ENCODE measurements around the gene CHD6.
A peak's percentile ranks its signal among the peaks of the same experiment; 100 is the strongest.

Gene CHD6

GRCh38 chr20:41390889-41391288, 227.3 kb downstream of the CHD6 start:
- no peak for DNase-seq (ENCODE audit: low read depth, low spot score)
- Histone ChIP-seq H3K4me3 (no peak overlapping the region), H3K27ac (no peak overlapping the region), H3K9ac (ENCODE audit: insufficient read length) (no peak overlapping the region), H3K9me3 (ENCODE audit: low read depth, low read length) (no peaks in the 10 kb centered on the region), H3K36me3 (ENCODE audit: insufficient read depth, low read length) (no peaks in the 10 kb centered on the region)
- TF ChIP-seq EZH2 (IDR thresholded peaks at IDR 0.05) (no peak), FOXP2 (optimal IDR thresholded peaks at IDR 0.05; ENCODE audit: control extremely low read depth, extremely low read length, insufficient read depth) (no peak), POLR2AphosphoS5 (IDR thresholded peaks at IDR 0.05; ENCODE audit: borderline replicate concordance, low read depth, low read length) (no peak)

GRCh38 chr20:41387444-41387851, 230.7 kb downstream of the CHD6 start:
- no peak for TF ChIP-seq EZH2 (IDR thresholded peaks at IDR 0.05)
- no peak for TF ChIP-seq FOXP2 (optimal IDR thresholded peaks at IDR 0.05; ENCODE audit: control extremely low read depth, extremely low read length, insufficient read depth)
- TF ChIP-seq POLR2AphosphoS5 (IDR thresholded peaks at IDR 0.05; ENCODE audit: borderline replicate concordance, low read depth, low read length): no peak
- no peaks in the 10 kb centered on the region for H3K36me3 ChIP-seq (ENCODE audit: insufficient read depth, low read length)
- no peak overlapping the region for H3K27ac ChIP-seq
- H3K9me3 ChIP-seq (ENCODE audit: low read depth, low read length): no peaks in the 10 kb centered on the region
- no peak overlapping the region for H3K9ac ChIP-seq (ENCODE audit: insufficient read length)
- DNase-seq (ENCODE audit: low read depth, low spot score): no peak
- no peak overlapping the region for H3K4me3 ChIP-seq

- no peak for TF ChIP-seq POLR2AphosphoS5 (IDR thresholded peaks at IDR 0.05; ENCODE audit: borderline replicate concordance, low read depth, low read length)
- TF ChIP-seq EZH2 (IDR thresholded peaks at IDR 0.05): no peak
- TF ChIP-seq FOXP2 (optimal IDR thresholded peaks at IDR 0.05; ENCODE audit: control extremely low read depth, extremely low read length, insufficient read depth): no peak
- Histone ChIP-seq H3K36me3 (ENCODE audit: insufficient read depth, low read length) (no peaks in the 10 kb centered on the region), H3K4me3 (peak overlapping the region; percentile 34; the same call in 1 of the 2 replicates), H3K9ac (ENCODE audit: insufficient read length) (no peak overlapping the region), H3K27ac (no peak overlapping the region), H3K9me3 (ENCODE audit: low read depth, low read length) (no peaks in the 10 kb centered on the region)
- peak; percentile 24 for DNase-seq (ENCODE audit: low read depth, low spot score)
Observed at GRCh38 chr20:41386502-41387427, 231.4 kb downstream of the CHD6 start.

- Histone ChIP-seq H3K9me3 (ENCODE audit: low read depth, low read length) (no peaks in the 10 kb centered on the region), H3K36me3 (ENCODE audit: insufficient read depth, low read length) (no peaks in the 10 kb centered on the region), H3K9ac (ENCODE audit: insufficient read length) (no peak overlapping the region), H3K27ac (no peak overlapping the region), H3K4me3 (no peak overlapping the region)
- no peak for TF ChIP-seq EZH2 (IDR thresholded peaks at IDR 0.05)
- no peak for TF ChIP-seq FOXP2 (optimal IDR thresholded peaks at IDR 0.05; ENCODE audit: control extremely low read depth, extremely low read length, insufficient read depth)
- no peak for TF ChIP-seq POLR2AphosphoS5 (IDR thresholded peaks at IDR 0.05; ENCODE audit: borderline replicate concordance, low read depth, low read length)
- DNase-seq (ENCODE audit: low read depth, low spot score): no peak
Observed at GRCh38 chr20:41382791-41383305, 235.3 kb downstream of the CHD6 start.

GRCh38 chr20:41380551-41381193, 237.5 kb downstream of the CHD6 start:
- TF ChIP-seq FOXP2 (optimal IDR thresholded peaks at IDR 0.05; ENCODE audit: control extremely low read depth, extremely low read length, insufficient read depth) (no peak), EZH2 (IDR thresholded peaks at IDR 0.05) (no peak), POLR2AphosphoS5 (IDR thresholded peaks at IDR 0.05; ENCODE audit: borderline replicate concordance, low read depth, low read length) (no peak)
- H3K36me3 ChIP-seq (ENCODE audit: insufficient read depth, low read length): no peaks in the 10 kb centered on the region
- 0 out of 2 replicates have a peak overlapping the region, but pooled peaks have one; percentile 9 for H3K4me3 ChIP-seq
- DNase-seq (ENCODE audit: low read depth, low spot score): no peak
- no peak overlapping the region for H3K27ac ChIP-seq
- H3K9ac ChIP-seq (ENCODE audit: insufficient read length): no peak overlapping the region
- H3K9me3 ChIP-seq (ENCODE audit: low read depth, low read length): no peaks in the 10 kb centered on the region

DNA sequence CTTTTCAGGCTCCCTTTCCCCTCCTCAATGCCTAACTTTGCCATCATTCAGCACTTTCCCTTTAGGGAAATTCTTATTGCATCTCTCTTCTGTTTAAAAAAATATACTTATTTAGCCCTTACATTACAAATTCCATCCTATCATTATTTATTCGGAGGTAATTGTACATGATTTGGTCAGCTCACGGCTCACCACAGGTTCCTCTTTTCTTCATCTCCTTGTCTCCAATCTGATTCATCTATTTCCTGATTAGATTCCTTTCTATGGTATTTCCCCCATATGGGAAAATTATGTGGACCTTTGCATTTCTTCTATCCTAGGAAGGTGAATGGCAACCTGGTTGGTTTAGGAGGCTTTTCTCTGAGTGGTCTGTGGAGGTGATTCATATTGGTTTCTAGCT, 238.6 kb downstream of the CHD6 start:
- no peak for TF ChIP-seq POLR2AphosphoS5 (IDR thresholded peaks at IDR 0.05; ENCODE audit: borderline replicate concordance, low read depth, low read length)
- TF ChIP-seq EZH2 (IDR thresholded peaks at IDR 0.05): no peak
- TF ChIP-seq FOXP2 (optimal IDR thresholded peaks at IDR 0.05; ENCODE audit: control extremely low read depth, extremely low read length, insufficient read depth): no peak
- DNase-seq (ENCODE audit: low read depth, low spot score): no peak

GRCh38 chr20:41377275-41377674, 240.9 kb downstream of the CHD6 start:
- no peak overlapping the region for H3K27ac ChIP-seq
- no peak overlapping the region for H3K9ac ChIP-seq (ENCODE audit: insufficient read length)
- TF ChIP-seq FOXP2 (optimal IDR thresholded peaks at IDR 0.05; ENCODE audit: control extremely low read depth, extremely low read length, insufficient read depth): no peak
- no peaks in the 10 kb centered on the region for H3K9me3 ChIP-seq (ENCODE audit: low read depth, low read length)
- DNase-seq (ENCODE audit: low read depth, low spot score): no peak
- no peaks in the 10 kb centered on the region for H3K36me3 ChIP-seq (ENCODE audit: insufficient read depth, low read length)
- no peak overlapping the region for H3K4me3 ChIP-seq

More for the DNA sequence above, 238.6 kb downstream of the CHD6 start:
- no peak overlapping the region for H3K9ac ChIP-seq (ENCODE audit: insufficient read length)
- H3K4me3 ChIP-seq: no peak overlapping the region
- no peak overlapping the region for H3K27ac ChIP-seq
- H3K9me3 ChIP-seq (ENCODE audit: low read depth, low read length): no peaks in the 10 kb centered on the region
- no peaks in the 10 kb centered on the region for H3K36me3 ChIP-seq (ENCODE audit: insufficient read depth, low read length)

DNA sequence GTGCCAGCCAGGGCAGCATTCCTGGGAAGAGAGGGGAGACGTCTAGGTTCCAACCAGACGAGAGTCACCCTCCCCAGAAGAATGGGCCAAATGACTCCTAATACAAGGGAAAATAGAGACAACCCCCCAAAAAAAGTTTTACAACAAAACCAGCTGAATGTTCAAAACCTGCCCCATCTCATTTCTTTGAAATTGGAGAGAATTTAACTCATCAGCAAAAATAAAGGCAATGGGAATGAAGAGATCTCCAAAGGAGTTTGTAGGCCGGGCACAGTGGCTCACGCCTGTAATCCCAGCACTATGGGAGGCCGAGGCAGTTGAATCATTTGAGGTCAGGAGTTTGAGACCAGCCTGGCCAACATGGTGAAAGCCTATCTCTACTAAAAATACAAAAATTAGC, 241.8 kb downstream of the CHD6 start:
- no peak for DNase-seq (ENCODE audit: low read depth, low spot score)
- Histone ChIP-seq H3K4me3 (no peak overlapping the region), H3K36me3 (ENCODE audit: insufficient read depth, low read length) (no peaks in the 10 kb centered on the region), H3K9ac (ENCODE audit: insufficient read length) (no peak overlapping the region), H3K27ac (no peak overlapping the region), H3K9me3 (ENCODE audit: low read depth, low read length) (no peaks in the 10 kb centered on the region)
- TF ChIP-seq FOXP2 (optimal IDR thresholded peaks at IDR 0.05; ENCODE audit: control extremely low read depth, extremely low read length, insufficient read depth): no peak
- no peak for TF ChIP-seq EZH2 (IDR thresholded peaks at IDR 0.05)
- TF ChIP-seq POLR2AphosphoS5 (IDR thresholded peaks at IDR 0.05; ENCODE audit: borderline replicate concordance, low read depth, low read length): no peak

All from SK-N-MC (cell line).